Neural cell (in vitro differentiated cells): ENCODE data around the gene IDI2. TPM values are rescaled to one million over a fixed set of nuclear protein-coding genes. Genes with fewer than 3 reads are reported as not detected.

Experiments used
- H2AFZ ChIP-seq: fragments of 200-600, 300-800 bp; sonication (generic), shearing (Covaris generic); 2 replicates; pipeline ENCODE4 v1.6.0; 2014; ENCODE audit warnings: low read depth, mild to moderate bottlenecking, antibody characterized with exemption, low read length, moderate library complexity
- H3F3A ChIP-seq: fragments of 200-600 bp; shearing (Covaris generic); 2 replicates; pipeline ENCODE4 v1.6.1; 2016; ENCODE audit warnings: mild to moderate bottlenecking, moderate library complexity, mixed read lengths, antibody characterized with exemption, low read length; ENCODE audit not compliant: insufficient read depth, poor library complexity, severe bottlenecking
- H3K27ac ChIP-seq: fragments of 200-600, 300-800 bp; sonication (generic), shearing (Covaris generic); 2 replicates; pipeline ENCODE4 v1.5.1; 2014; ENCODE audit warnings: mild to moderate bottlenecking, low read length, moderate library complexity
- H3K27me3 ChIP-seq: fragments of 300-800, 200-600 bp; sonication (generic), shearing (Covaris generic); 2 replicates; pipeline ENCODE4 v1.6.0; 2014; ENCODE audit warnings: mild to moderate bottlenecking, low read depth, low read length, moderate library complexity; ENCODE audit not compliant: insufficient read depth
- H3K36me3 ChIP-seq: fragments of 300-800, 200-600 bp; sonication (generic), shearing (Covaris generic); 2 replicates; pipeline ENCODE4 v1.5.1; 2014; ENCODE audit warnings: mild to moderate bottlenecking, antibody characterized with exemption, low read length, moderate library complexity; ENCODE audit not compliant: insufficient read depth
- H3K4me2 ChIP-seq: fragments of 300-800, 200-600 bp; sonication (generic), shearing (Covaris generic); 2 replicates; pipeline ENCODE4 v1.6.0; 2014; ENCODE audit warnings: mild to moderate bottlenecking, low read length
- H3K4me3 ChIP-seq: fragments of 300-800, 200-600 bp; sonication (generic), shearing (Covaris generic); 2 replicates; pipeline ENCODE4 v1.5.1; 2014; ENCODE audit warnings: mild to moderate bottlenecking, low read length, moderate library complexity
- H3K79me2 ChIP-seq: fragments of 200-600 bp; shearing (Covaris generic); replicated peaks from 2 replicates; pipeline ENCODE4 v1.6.0; 2014; ENCODE audit warnings: mild to moderate bottlenecking, low read length, moderate library complexity; ENCODE audit not compliant: insufficient read depth
- H3K9ac ChIP-seq: fragments of 300-800, 200-600 bp; sonication (generic), shearing (Covaris generic); 2 replicates; pipeline ENCODE4 v1.6.1; 2016; ENCODE audit warnings: mild to moderate bottlenecking, low read length, mixed read lengths
- H3K9me2 ChIP-seq: fragments of 200-600 bp; shearing (Covaris generic); 2 replicates; pipeline ENCODE4 v1.6.1; 2016; ENCODE audit warnings: mild to moderate bottlenecking, low read length, mixed read lengths; ENCODE audit not compliant: insufficient read depth
- H3K9me3 ChIP-seq: fragments of 200-600, 300-800 bp; sonication (generic), shearing (Covaris generic); 2 replicates; pipeline ENCODE4 v1.6.1; 2016; ENCODE audit warnings: mild to moderate bottlenecking, mixed run types, low read length, moderate library complexity, mixed read lengths
- H4K20me1 ChIP-seq: fragments of 200-600 bp; shearing (Covaris generic); 2 replicates; pipeline ENCODE4 v1.6.1; 2016; ENCODE audit warnings: mild to moderate bottlenecking, mixed run types; ENCODE audit not compliant: insufficient read depth
- EP300 ChIP-seq: fragments of 450-650 bp; conservative IDR thresholded peaks from 2 replicates; pipeline ENCODE4 v1.6.1; 2014; ENCODE audit warnings: antibody characterized with exemption, mild to moderate bottlenecking, moderate library complexity; ENCODE audit not compliant: poor library complexity, severe bottlenecking
- EZH2 ChIP-seq: fragments of 200-600, 300-800 bp; shearing (Covaris generic), sonication (generic); IDR thresholded peaks from 2 replicates; pipeline ENCODE4 v1.6.1; 2014; ENCODE audit warnings: antibody characterized with exemption, low read length, borderline replicate concordance, mild to moderate bottlenecking; ENCODE audit not compliant: insufficient read depth, poor library complexity, severe bottlenecking
- MXI1 ChIP-seq: fragments of 450-650 bp; conservative IDR thresholded peaks from 2 replicates; pipeline ENCODE4 v1.6.1; 2014; ENCODE audit warnings: antibody characterized with exemption, mild to moderate bottlenecking; ENCODE audit not compliant: poor library complexity, severe bottlenecking
- REST ChIP-seq: IDR thresholded peaks from 2 replicates; pipeline ENCODE4 v1.6.1; 2012; ENCODE audit warnings: borderline replicate concordance
- SMC3 ChIP-seq: fragments of 450-650 bp; conservative IDR thresholded peaks from 2 replicates; pipeline ENCODE4 v1.6.1; 2014; ENCODE audit warnings: antibody characterized with exemption, mild to moderate bottlenecking, moderate library complexity; ENCODE audit not compliant: poor library complexity
- TAF1 ChIP-seq: IDR thresholded peaks from 2 replicates; pipeline ENCODE4 v1.6.1; 2012; ENCODE audit warnings: low read depth
- polyA plus RNA-seq: library from polyadenylated mRNA; depleted of rRNA; stranded (reverse); fragments of >200 nt; gene quantifications from 2 replicates; pipeline ENCODE4 v1.2.3, GENCODE V29; 2014

IDI2 gene
- polyA plus RNA-seq, 1 donor from 2014 or later: 0.24 TPM

- Histone ChIP-seq H3K9me3 (no peaks in the 10 kb centered on the region), H3F3A (no peaks in the 10 kb centered on the region), H3K4me2 (no peak overlapping the region), H3K9ac (no peak overlapping the region), H3K9me2 (no peaks in the 10 kb centered on the region), H3K4me3 (no peak overlapping the region), H3K27ac (no peak overlapping the region), H3K27me3 (no peaks in the 10 kb centered on the region), H3K79me2 (peaks cover 17% of the 10 kb centered on the region), H4K20me1 (no peaks in the 10 kb centered on the region), H3K36me3 (peaks cover 5% of the 10 kb centered on the region), H2AFZ (no peak overlapping the region)
- no peak for TF ChIP-seq REST
- TF ChIP-seq TAF1: no peak
- no peak for TF ChIP-seq EP300
These were observed 30.7 kb downstream of the IDI2 start for GRCh38 chr10:994836-995558.

- H3K79me2 ChIP-seq: peaks cover 34% of the 10 kb centered on the region
- H2AFZ ChIP-seq: no peak overlapping the region
- no peaks in the 10 kb centered on the region for H3K9me2 ChIP-seq
- no peak overlapping the region for H3K9ac ChIP-seq
- H3K4me2 ChIP-seq: no peak overlapping the region
- H3K4me3 ChIP-seq: no peak overlapping the region
- peaks cover 5% of the 10 kb centered on the region for H3K36me3 ChIP-seq
- no peaks in the 10 kb centered on the region for H4K20me1 ChIP-seq
- no peak overlapping the region for H3K27ac ChIP-seq
- H3F3A ChIP-seq: no peaks in the 10 kb centered on the region
- H3K27me3 ChIP-seq: no peaks in the 10 kb centered on the region
- no peak for TF ChIP-seq MXI1
- H3K9me3 ChIP-seq: no peaks in the 10 kb centered on the region
These were observed 32.8 kb downstream of the IDI2 start for GRCh38 chr10:992871-993270.

GRCh38 chr10:992467-992866, 33.2 kb downstream of the IDI2 start:
- no peak overlapping the region for H3K4me2 ChIP-seq
- no peak overlapping the region for H2AFZ ChIP-seq
- no peaks in the 10 kb centered on the region for H3K9me3 ChIP-seq
- H3K27me3 ChIP-seq: no peaks in the 10 kb centered on the region
- no peak overlapping the region for H3K4me3 ChIP-seq
- H3K27ac ChIP-seq: no peak overlapping the region
- H3K36me3 ChIP-seq: peaks cover 5% of the 10 kb centered on the region
- H3K79me2 ChIP-seq: peaks cover 34% of the 10 kb centered on the region
- TF ChIP-seq SMC3 (no peak), REST (no peak), EZH2 (no peak)
- H3F3A ChIP-seq: no peaks in the 10 kb centered on the region
- no peaks in the 10 kb centered on the region for H3K9me2 ChIP-seq
- no peak overlapping the region for H3K9ac ChIP-seq
- H4K20me1 ChIP-seq: no peaks in the 10 kb centered on the region
